Activated naive CD4-positive, alpha-beta T cell treated with anti-CD3 and anti-CD28 coated beads, Interleukin-2, amount 50 U/mL, for 24 hours (primary cell): Measurements from ENCODE around the gene COL27A1.

Experiments used
- H3K27ac Mint-ChIP-seq: one replicate; pipeline ENCODE4 v1.8.0; 2021; ENCODE audit warnings: mild to moderate bottlenecking, mixed read lengths
- H3K27me3 Mint-ChIP-seq: one replicate; pipeline ENCODE4 v1.8.0; 2021; ENCODE audit warnings: mixed read lengths
- H3K36me3 Mint-ChIP-seq: one replicate; pipeline ENCODE4 v1.8.0; 2021; ENCODE audit warnings: mixed read lengths
- H3K4me1 Mint-ChIP-seq: one replicate; pipeline ENCODE4 v1.8.0; 2021; ENCODE audit warnings: mixed read lengths
- H3K4me3 Mint-ChIP-seq: one replicate; pipeline ENCODE4 v1.8.0; 2021; ENCODE audit warnings: mild to moderate bottlenecking, mixed read lengths
- H3K9me3 Mint-ChIP-seq: one replicate; pipeline ENCODE4 v1.8.0; 2021; ENCODE audit warnings: mixed read lengths

Gene COL27A1

GRCh38 chr9:114276908-114277821, 121.8 kb downstream of the COL27A1 start:
- H3K27me3 Mint-ChIP-seq, result no peaks in the 10 kb centered on the region
- H3K4me1 Mint-ChIP-seq, result no peaks in the 10 kb centered on the region
- no peaks in the 10 kb centered on the region for H3K36me3 Mint-ChIP-seq
- no peaks in the 10 kb centered on the region for H3K9me3 Mint-ChIP-seq
- no peak overlapping the region for H3K27ac Mint-ChIP-seq
- no peak overlapping the region for H3K4me3 Mint-ChIP-seq

- no peak overlapping the region for H3K27ac Mint-ChIP-seq
- no peaks in the 10 kb centered on the region for H3K27me3 Mint-ChIP-seq
- no peaks in the 10 kb centered on the region for H3K4me1 Mint-ChIP-seq
Measured at GRCh38 chr9:114278356-114278755, 123.0 kb downstream of the COL27A1 start.

DNA sequence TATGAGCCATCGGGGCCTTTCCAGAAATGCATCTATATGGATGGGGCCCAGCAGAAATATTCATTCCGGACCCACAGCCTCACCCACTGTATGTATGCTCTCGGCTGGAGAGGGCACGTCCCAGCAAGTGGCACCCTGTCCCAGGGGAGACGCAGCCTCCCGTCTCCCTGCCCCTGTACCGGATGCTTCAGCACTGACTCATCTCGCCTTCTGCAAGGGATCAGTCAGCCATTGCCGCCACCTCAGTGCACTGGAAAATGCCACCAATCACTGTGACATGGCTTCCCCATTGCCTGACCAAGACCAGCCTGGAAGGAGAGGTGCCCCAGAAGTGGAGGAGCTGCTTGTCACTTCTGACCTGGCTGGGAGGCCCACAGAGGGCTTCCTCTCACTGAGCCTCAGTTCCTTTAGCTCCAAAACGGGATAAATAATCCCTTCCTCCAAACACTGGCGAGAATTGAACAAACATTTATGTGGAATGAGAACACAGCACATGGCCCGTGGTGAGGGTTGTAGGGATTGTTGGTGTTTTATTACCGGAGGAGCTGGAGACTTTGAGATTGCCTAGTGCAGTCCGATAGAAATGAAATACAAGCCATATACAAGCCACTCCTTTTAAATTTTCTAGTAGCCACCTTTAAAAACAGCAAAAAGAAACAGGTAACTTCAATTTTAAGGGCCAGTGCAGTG, 123.7 kb downstream of the COL27A1 start:
- Mint-ChIP-seq H3K36me3 (no peaks in the 10 kb centered on the region), H3K9me3 (no peaks in the 10 kb centered on the region), H3K27ac (no peak overlapping the region), H3K27me3 (no peaks in the 10 kb centered on the region), H3K4me1 (no peaks in the 10 kb centered on the region), H3K4me3 (no peak overlapping the region)

More at GRCh38 chr9:114278356-114278755, 123.0 kb downstream of the COL27A1 start:
- H3K4me3 Mint-ChIP-seq, result no peak overlapping the region
- no peaks in the 10 kb centered on the region for H3K36me3 Mint-ChIP-seq
- no peaks in the 10 kb centered on the region for H3K9me3 Mint-ChIP-seq

DNA sequence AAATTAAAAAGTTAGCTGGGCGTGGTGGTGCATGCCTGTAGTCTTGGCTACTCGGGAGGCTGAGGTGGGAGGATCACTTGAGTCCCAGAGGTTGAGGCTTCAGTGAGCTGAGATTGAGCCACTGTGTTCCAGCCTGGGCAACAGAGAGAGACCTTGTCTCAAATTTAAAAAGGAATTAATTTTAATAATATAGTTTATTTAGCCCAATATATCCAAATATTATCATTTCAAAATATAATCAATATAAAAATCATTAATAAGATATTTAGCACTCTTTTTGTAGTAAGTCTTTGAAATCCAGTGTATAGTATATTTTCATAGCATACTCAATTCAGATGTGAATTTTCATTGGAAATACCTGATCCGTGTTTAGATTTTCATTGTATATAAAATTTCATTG, 124.4 kb downstream of the COL27A1 start:
- Mint-ChIP-seq H3K36me3 (no peaks in the 10 kb centered on the region), H3K27ac (no peak overlapping the region), H3K4me3 (no peak overlapping the region), H3K9me3 (no peaks in the 10 kb centered on the region), H3K4me1 (no peaks in the 10 kb centered on the region), H3K27me3 (no peaks in the 10 kb centered on the region)

DNA sequence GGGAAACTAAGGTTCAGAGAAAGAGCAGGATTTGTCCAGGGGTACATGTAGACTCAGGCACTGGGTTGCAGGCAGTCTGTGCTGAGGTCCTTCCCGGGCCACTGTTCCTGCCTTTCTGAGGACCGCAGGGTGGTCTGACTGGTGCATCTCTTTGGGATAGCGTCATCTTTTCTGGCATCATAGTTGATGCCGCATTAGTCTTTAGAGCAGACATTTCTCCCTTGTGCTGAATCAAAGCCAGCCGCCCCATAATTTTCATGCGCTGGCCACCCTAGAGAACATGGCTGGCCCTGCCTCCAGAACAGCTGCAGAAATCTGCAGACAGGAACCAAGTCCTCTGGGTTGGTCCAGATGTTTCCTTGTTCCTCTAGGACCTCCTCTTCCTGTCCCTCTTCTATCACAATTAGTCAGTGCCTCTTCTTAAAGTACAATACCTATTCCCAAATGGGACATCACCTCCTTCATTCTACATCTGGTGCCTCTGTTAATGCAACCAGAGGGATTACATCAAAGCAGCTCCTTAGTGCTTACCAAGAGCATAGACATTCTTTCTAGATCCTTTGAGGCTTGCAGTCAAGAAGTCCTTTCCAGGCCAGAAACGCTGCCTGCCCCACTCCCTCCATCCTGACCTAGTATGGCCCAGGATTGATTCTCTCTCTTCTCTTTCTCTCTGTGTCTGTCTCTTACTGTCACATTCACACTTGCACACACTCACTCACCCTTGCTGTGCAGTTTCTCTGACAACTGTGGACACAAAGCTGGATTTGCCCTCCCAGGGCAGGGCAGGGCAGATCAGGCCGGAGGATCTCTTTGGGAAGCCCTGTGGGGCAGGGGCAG, 125.5 kb downstream of the COL27A1 start:
- H3K27ac Mint-ChIP-seq, result no peak overlapping the region
- no peaks in the 10 kb centered on the region for H3K4me1 Mint-ChIP-seq
- no peaks in the 10 kb centered on the region for H3K27me3 Mint-ChIP-seq
- no peak overlapping the region for H3K4me3 Mint-ChIP-seq
- H3K36me3 Mint-ChIP-seq, result no peaks in the 10 kb centered on the region
- no peaks in the 10 kb centered on the region for H3K9me3 Mint-ChIP-seq

DNA sequence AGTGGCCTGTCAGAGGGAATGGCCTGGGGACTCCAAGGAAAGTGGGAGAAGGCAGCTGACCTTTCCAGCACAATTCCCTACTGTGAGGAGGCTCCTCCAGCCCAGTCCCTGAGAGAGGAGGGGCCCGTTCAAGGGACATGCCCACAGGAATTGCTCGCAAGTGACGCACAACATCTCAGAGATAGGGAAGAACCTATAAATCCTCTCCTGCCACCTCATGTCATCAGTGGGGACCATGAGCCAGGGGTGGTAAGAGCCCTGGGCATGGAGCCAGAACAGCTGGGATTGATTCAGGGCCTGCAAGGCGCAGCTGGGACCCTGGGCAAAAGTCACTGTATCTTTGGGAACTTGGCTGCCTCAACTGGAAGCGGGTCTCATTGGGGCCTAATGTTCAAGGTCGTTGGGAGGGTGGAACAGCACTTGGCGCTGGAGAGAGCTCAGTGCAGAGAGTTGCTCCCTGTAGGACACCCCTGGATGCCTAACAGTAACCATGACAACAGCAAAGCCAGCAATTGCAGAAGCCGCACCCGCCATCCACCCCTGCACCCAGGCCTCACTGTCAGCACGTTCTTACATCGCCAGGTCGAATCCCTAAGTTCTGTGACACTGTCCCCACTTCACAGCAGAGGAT, 126.3 kb downstream of the COL27A1 start:
- Mint-ChIP-seq H3K27ac (no peak overlapping the region), H3K4me1 (no peaks in the 10 kb centered on the region), H3K4me3 (no peak overlapping the region), H3K9me3 (no peaks in the 10 kb centered on the region), H3K27me3 (no peaks in the 10 kb centered on the region), H3K36me3 (no peaks in the 10 kb centered on the region)

- Mint-ChIP-seq H3K27me3 (no peaks in the 10 kb centered on the region), H3K27ac (no peak overlapping the region), H3K36me3 (no peaks in the 10 kb centered on the region), H3K9me3 (no peaks in the 10 kb centered on the region), H3K4me3 (no peak overlapping the region), H3K4me1 (no peaks in the 10 kb centered on the region)
Measured at GRCh38 chr9:114282104-114282485, 126.8 kb downstream of the COL27A1 start.

GRCh38 chr9:114282507-114282906, 127.2 kb downstream of the COL27A1 start:
- H3K4me1 Mint-ChIP-seq, result no peaks in the 10 kb centered on the region
- no peak overlapping the region for H3K4me3 Mint-ChIP-seq
- H3K9me3 Mint-ChIP-seq, result no peaks in the 10 kb centered on the region
- no peaks in the 10 kb centered on the region for H3K27me3 Mint-ChIP-seq
- H3K27ac Mint-ChIP-seq, result no peak overlapping the region
- H3K36me3 Mint-ChIP-seq, result no peaks in the 10 kb centered on the region

- Mint-ChIP-seq H3K36me3 (no peaks in the 10 kb centered on the region), H3K4me3 (no peak overlapping the region), H3K27me3 (no peaks in the 10 kb centered on the region), H3K27ac (no peak overlapping the region), H3K9me3 (no peaks in the 10 kb centered on the region), H3K4me1 (no peaks in the 10 kb centered on the region)
Measured at GRCh38 chr9:114282926-114283325, 127.6 kb downstream of the COL27A1 start.

GRCh38 chr9:114283551-114284111, 128.3 kb downstream of the COL27A1 start:
- Mint-ChIP-seq H3K27me3 (no peaks in the 10 kb centered on the region), H3K36me3 (no peaks in the 10 kb centered on the region), H3K27ac (no peak overlapping the region), H3K4me1 (no peaks in the 10 kb centered on the region), H3K4me3 (no peak overlapping the region), H3K9me3 (no peaks in the 10 kb centered on the region)

GRCh38 chr9:114284316-114285060, 129.2 kb downstream of the COL27A1 start:
- Mint-ChIP-seq H3K4me1 (no peaks in the 10 kb centered on the region), H3K27me3 (no peaks in the 10 kb centered on the region), H3K9me3 (no peaks in the 10 kb centered on the region), H3K36me3 (no peaks in the 10 kb centered on the region), H3K27ac (no peak overlapping the region), H3K4me3 (no peak overlapping the region)

GRCh38 chr9:114285166-114285867, 130.0 kb downstream of the COL27A1 start:
- Mint-ChIP-seq H3K27me3 (no peaks in the 10 kb centered on the region), H3K36me3 (no peaks in the 10 kb centered on the region), H3K4me3 (no peak overlapping the region), H3K9me3 (no peaks in the 10 kb centered on the region), H3K4me1 (no peaks in the 10 kb centered on the region), H3K27ac (no peak overlapping the region)

DNA sequence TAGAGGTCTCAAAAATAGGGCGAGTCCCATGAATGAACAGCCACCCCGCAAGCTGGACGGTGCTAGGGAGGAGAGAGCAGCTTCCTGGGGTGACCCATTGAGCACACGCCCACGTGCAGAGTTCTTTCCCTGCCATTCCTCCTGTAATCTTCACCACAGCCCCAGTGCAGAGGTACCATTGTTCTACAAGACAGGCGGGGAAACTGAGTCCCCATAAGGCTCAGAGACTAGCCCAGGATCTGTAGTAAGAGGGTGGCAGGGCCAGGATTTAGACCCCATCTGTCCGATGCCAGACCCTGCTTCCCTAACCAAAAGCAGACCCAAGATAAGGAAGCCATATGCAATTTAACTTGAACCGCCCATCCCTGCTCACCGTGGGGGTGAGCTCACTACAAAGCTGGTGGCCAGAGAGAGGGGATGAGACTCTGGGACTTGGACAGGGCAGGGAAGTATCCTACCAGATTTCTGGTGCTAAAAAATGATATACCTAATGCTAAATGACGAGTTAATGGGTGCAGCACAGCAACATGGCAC, 130.9 kb downstream of the COL27A1 start:
- Mint-ChIP-seq H3K9me3 (no peaks in the 10 kb centered on the region), H3K4me3 (no peak overlapping the region), H3K27me3 (no peaks in the 10 kb centered on the region)

More for the DNA sequence above, 130.9 kb downstream of the COL27A1 start:
- no peaks in the 10 kb centered on the region for H3K36me3 Mint-ChIP-seq
- H3K27ac Mint-ChIP-seq, result no peak overlapping the region
- H3K4me1 Mint-ChIP-seq, result no peaks in the 10 kb centered on the region
